ENCODE data around the gene CPNE8. TPM values are rescaled to one million over a fixed set of nuclear protein-coding genes. Genes with fewer than 3 reads are reported as not detected.

CPNE8 gene
- total RNA-seq (ENCODE audit: low replicate concordance), result 36.8 and 70.3 TPM in 2 replicates

GRCh38 chr12:38905480-38906351, at the start of gene CPNE8:
Gene CPNE8, minus strand, starts transcription at chr12:38905591. Its CDS starts 57 bp downstream, at chr12:38905534.
- peak within 1 kb of the TSS; percentile 98 for H3K4me3 ChIP-seq (ENCODE audit: low read depth, low read length)
- no peak for TF ChIP-seq CTCF (IDR thresholded peaks at IDR 0.05; ENCODE audit: insufficient read depth, low read length)
- DNase-seq (ENCODE audit: low read depth), result peak; percentile 78

GRCh38 chr12:38954238-38954873, 49.0 kb upstream of the CPNE8 start:
- DNase-seq (ENCODE audit: low read depth), result no peak
- H3K4me3 ChIP-seq (ENCODE audit: low read depth, low read length), result no peak overlapping the region
- no peak for TF ChIP-seq CTCF (IDR thresholded peaks at IDR 0.05; ENCODE audit: insufficient read depth, low read length)

GRCh38 chr12:38949363-38949762, 44.0 kb upstream of the CPNE8 start:
- peak; percentile 4 for DNase-seq (ENCODE audit: low read depth)
- no peak for TF ChIP-seq CTCF (IDR thresholded peaks at IDR 0.05; ENCODE audit: insufficient read depth, low read length)
- no peak overlapping the region for H3K4me3 ChIP-seq (ENCODE audit: low read depth, low read length)

GRCh38 chr12:38934686-38935085, 29.3 kb upstream of the CPNE8 start:
- DNase-seq (ENCODE audit: low read depth), result peak; percentile 9

GRCh38 chr12:38934078-38934584, 28.7 kb upstream of the CPNE8 start:
- no peak for DNase-seq (ENCODE audit: low read depth)
- no peak overlapping the region for H3K4me3 ChIP-seq (ENCODE audit: low read depth, low read length)
- no peak for TF ChIP-seq CTCF (IDR thresholded peaks at IDR 0.05; ENCODE audit: insufficient read depth, low read length)

More at GRCh38 chr12:38934686-38935085, 29.3 kb upstream of the CPNE8 start:
- H3K4me3 ChIP-seq (ENCODE audit: low read depth, low read length), result no peak overlapping the region
- TF ChIP-seq CTCF (IDR thresholded peaks at IDR 0.05; ENCODE audit: insufficient read depth, low read length), result no peak

GRCh38 chr12:38932320-38932719, 26.9 kb upstream of the CPNE8 start:
- H3K4me3 ChIP-seq (ENCODE audit: low read depth, low read length), result no peak overlapping the region
- DNase-seq (ENCODE audit: low read depth), result no peak
- TF ChIP-seq CTCF (IDR thresholded peaks at IDR 0.05; ENCODE audit: insufficient read depth, low read length), result no peak

Data from fibroblast of the aortic adventitia (primary cell).